Astrocyte (in vitro differentiated cells and primary cell): ENCODE results near the gene SULF2.

ENCODE experiments used
- EZH2 ChIP-seq: IDR thresholded peaks from 2 replicates; pipeline ENCODE4 v1.6.1; 2012; ENCODE audit warnings: mild to moderate bottlenecking, low read length, inconsistent platforms; ENCODE audit not compliant: insufficient read depth
- TF ChIP-seq, protein P1 (sequence below): IDR thresholded peaks from 2 replicates; pipeline ENCODE4 v1.5.1; 2011; ENCODE audit warnings: low read depth, mild to moderate bottlenecking, inconsistent platforms, low read length, moderate library complexity; ENCODE audit not compliant: insufficient read depth

DNA sequence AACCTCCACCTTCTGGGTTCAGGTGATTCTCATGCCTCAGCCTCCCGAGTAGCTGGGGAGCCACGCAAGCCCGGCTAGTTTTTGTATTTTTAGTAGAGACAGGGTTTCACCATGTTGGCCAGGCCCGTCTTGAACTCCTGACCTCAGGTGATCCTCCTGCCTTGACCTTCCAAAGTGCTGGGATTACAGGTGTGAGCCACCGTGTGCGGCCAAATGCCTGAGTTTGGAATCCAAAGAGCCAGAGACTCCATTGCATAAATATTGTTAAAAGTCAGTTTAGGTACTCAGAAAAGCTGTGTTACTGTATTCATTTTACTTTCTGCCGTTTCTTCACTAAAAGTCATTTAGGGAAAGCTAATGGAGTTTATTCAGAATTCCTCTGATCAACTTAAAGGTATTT, 137.3 kb downstream of the SULF2 start:
- TF ChIP-seq, protein P1, sequence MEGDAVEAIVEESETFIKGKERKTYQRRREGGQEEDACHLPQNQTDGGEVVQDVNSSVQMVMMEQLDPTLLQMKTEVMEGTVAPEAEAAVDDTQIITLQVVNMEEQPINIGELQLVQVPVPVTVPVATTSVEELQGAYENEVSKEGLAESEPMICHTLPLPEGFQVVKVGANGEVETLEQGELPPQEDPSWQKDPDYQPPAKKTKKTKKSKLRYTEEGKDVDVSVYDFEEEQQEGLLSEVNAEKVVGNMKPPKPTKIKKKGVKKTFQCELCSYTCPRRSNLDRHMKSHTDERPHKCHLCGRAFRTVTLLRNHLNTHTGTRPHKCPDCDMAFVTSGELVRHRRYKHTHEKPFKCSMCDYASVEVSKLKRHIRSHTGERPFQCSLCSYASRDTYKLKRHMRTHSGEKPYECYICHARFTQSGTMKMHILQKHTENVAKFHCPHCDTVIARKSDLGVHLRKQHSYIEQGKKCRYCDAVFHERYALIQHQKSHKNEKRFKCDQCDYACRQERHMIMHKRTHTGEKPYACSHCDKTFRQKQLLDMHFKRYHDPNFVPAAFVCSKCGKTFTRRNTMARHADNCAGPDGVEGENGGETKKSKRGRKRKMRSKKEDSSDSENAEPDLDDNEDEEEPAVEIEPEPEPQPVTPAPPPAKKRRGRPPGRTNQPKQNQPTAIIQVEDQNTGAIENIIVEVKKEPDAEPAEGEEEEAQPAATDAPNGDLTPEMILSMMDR = no peak
- no peak for TF ChIP-seq EZH2
